Measurements from ENCODE around the gene MXRA7.
"Not testable (repeated sequence)": the region's sequence is repeated elsewhere in the genome, so short reads cannot be mapped to it uniquely, and the experiment has no call there.

GRCh38 chr17:76731800-76732733 is 21.3 kb upstream of the MXRA7 start:
- not testable (repeated sequence) for TF ChIP-seq EZH2, CTCF (IDR thresholded peaks at IDR 0.05)
